Activated gamma-delta T cell treated with anti-CD3 and anti-CD28 coated beads, Interleukin-2, amount 50 U/mL, for 16 hours (primary cell): Measurements from ENCODE around the gene MIOS.
"Not testable (repeated sequence)": the region's sequence is repeated elsewhere in the genome, so short reads cannot be mapped to it uniquely, and the experiment has no call there.

ENCODE experiments used
- DNase-seq: peaks from one replicate; pipeline ENCODE4 v3.0.0-alpha.2; 2020; ENCODE audit warnings: low read depth

Gene MIOS

GRCh38 chr7:7554649-7555575 lies 11.8 kb upstream of the MIOS start:
- DNase-seq, result no peak

GRCh38 chr7:7556852-7557251 lies 9.8 kb upstream of the MIOS start:
- DNase-seq, result no peak

- DNase-seq, result no peak
These were observed 9.4 kb upstream of the MIOS start for GRCh38 chr7:7557252-7557651.

- not testable (repeated sequence) for DNase-seq
These were observed 5.1 kb upstream of the MIOS start for GRCh38 chr7:7561591-7561990.

- no peak for DNase-seq
These were observed 3.9 kb upstream of the MIOS start for GRCh38 chr7:7562736-7563135.

- no peak for DNase-seq
These were observed 3.4 kb upstream of the MIOS start for GRCh38 chr7:7563269-7563668.

GRCh38 chr7:7563813-7564212 lies 2.9 kb upstream of the MIOS start:
- DNase-seq, result no peak

GRCh38 chr7:7564323-7564780 lies 2.3 kb upstream of the MIOS start:
- DNase-seq, result no peak

- no peak for DNase-seq
These were observed 1.5 kb upstream of the MIOS start for GRCh38 chr7:7565018-7565680.

GRCh38 chr7:7565746-7566650 lies 686 bp upstream of the MIOS start:
- no peak for DNase-seq

GRCh38 chr7:7567898-7568531 lies 1.3 kb downstream of the MIOS start:
- DNase-seq, result no peak

GRCh38 chr7:7568553-7568952 lies 1.9 kb downstream of the MIOS start:
- DNase-seq, result no peak

GRCh38 chr7:7569081-7569527 lies 2.4 kb downstream of the MIOS start:
- no peak for DNase-seq

GRCh38 chr7:7569615-7570014 lies 2.9 kb downstream of the MIOS start:
- DNase-seq, result no peak

GRCh38 chr7:7570584-7570983 lies 3.9 kb downstream of the MIOS start:
- DNase-seq, result no peak

- no peak for DNase-seq
These were observed 7.0 kb downstream of the MIOS start for GRCh38 chr7:7573701-7574100.

- no peak for DNase-seq
These were observed 9.7 kb downstream of the MIOS start for GRCh38 chr7:7576344-7576743.

GRCh38 chr7:7577888-7578287 lies 11.2 kb downstream of the MIOS start:
- DNase-seq, result no peak

- no peak for DNase-seq
These were observed 13.0 kb downstream of the MIOS start for GRCh38 chr7:7579638-7580037.

GRCh38 chr7:7581531-7582179 lies 15.0 kb downstream of the MIOS start:
- no peak for DNase-seq

- DNase-seq, result no peak
These were observed 15.9 kb downstream of the MIOS start for GRCh38 chr7:7582596-7582995.
